ENCODE measurements around the gene ATF2. TPM values are rescaled to one million over a fixed set of nuclear protein-coding genes. Genes with fewer than 3 reads are reported as not detected.

ATF2 gene
- total and polyA plus RNA-seq, 2 of the 8 experiments (the other 6 are each of a cell fraction or from before 2014, with no cell fraction given): 31.2 to 46.5 TPM

DNA sequence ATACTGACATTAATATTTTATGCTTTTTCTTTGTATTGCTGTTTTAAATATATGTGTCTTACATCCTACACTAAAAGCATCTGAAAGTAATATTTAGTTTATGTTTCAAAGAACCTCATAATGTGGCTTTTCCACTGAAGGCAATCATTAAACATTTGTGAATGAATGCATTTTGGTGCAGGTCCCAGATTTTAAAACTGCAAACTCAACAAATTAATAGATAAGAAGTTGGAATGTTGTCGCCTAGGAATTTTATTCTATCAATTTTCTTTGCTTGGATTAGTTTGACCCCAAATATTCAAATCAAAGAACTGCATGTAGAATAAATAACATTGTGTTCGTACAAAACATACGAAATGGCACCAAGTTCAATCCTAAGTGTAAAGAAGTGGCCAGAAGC, 44.7 kb downstream of the ATF2 start:
- Histone ChIP-seq H4K91ac (replicated peaks; ENCODE audit: insufficient read length, low read length) (no peak overlapping the region), H2AFZ (ENCODE audit: low read length) (no peak overlapping the region), H3K4me2 (ENCODE audit: insufficient read depth in 1 of 2, low read depth in 2 of 2, low read length in 2 of 2) (no peak overlapping the region), H3K36me3 (ENCODE audit: control insufficient read depth in 2 of 4, insufficient read depth in 4 of 4, low read length in 3 of 4) (peaks cover 0 to 15% (median 0%) of the 10 kb centered on the region in 4 experiments; a peak in 3 of 8 replicates), H2AK5ac (ENCODE audit: low read depth, low read length) (no peak overlapping the region), H3K27me3 (replicated peaks in 1 of 4; ENCODE audit: control insufficient read depth in 3 of 4, extremely low read depth in 1 of 4, insufficient read depth in 3 of 4, low read length in 3 of 4) (no peaks in the 10 kb centered on the region), H3K79me2 (ENCODE audit: control insufficient read depth in 1 of 2, insufficient read depth in 2 of 2, low read length in 2 of 2) (peaks cover 0 to 11% of the 10 kb centered on the region in 2 experiments; a peak in 1 of 4 replicates), H3K18ac (ENCODE audit: extremely low read depth, low read length) (no peak overlapping the region), H2BK12ac (ENCODE audit: low read depth, low read length) (no peak overlapping the region), H4K5ac (ENCODE audit: insufficient read length, low read depth, low read length) (no peak overlapping the region), H3K4me3 (ENCODE audit: extremely low read depth in 1 of 4, insufficient read depth in 2 of 4, low read depth in 3 of 4, low read length in 4 of 4) (no peak overlapping the region), H3K4ac (replicated peaks; ENCODE audit: insufficient read length, low read depth, low read length) (no peak overlapping the region), H3K14ac (ENCODE audit: insufficient read length) (no peak overlapping the region), H3K23ac (ENCODE audit: insufficient read length) (no peak overlapping the region), H3K23me2 (ENCODE audit: low read depth, low read length) (no peaks in the 10 kb centered on the region), H3K79me1 (ENCODE audit: low read depth, low read length) (no peaks in the 10 kb centered on the region), H2BK120ac (replicated peaks; ENCODE audit: low read depth, low read length) (no peak overlapping the region), H2BK15ac (ENCODE audit: low read length) (no peak overlapping the region), H3K9ac (replicated peaks in 1 of 4; ENCODE audit: extremely low read depth in 1 of 4, low read depth in 3 of 4, low read length in 3 of 4) (no peak overlapping the region), H3K4me1 (replicated peaks in 1 of 4; ENCODE audit: control insufficient read depth in 3 of 4, insufficient read depth in 4 of 4, low read length in 3 of 4) (no peaks in the 10 kb centered on the region), H4K8ac (ENCODE audit: extremely low read depth, insufficient read depth, low read length) (no peak overlapping the region), H4K20me1 (replicated peaks in 1 of 2; ENCODE audit: control insufficient read depth in 1 of 2, insufficient read depth in 2 of 2, low read length in 2 of 2) (peaks cover 0 to 2% of the 10 kb centered on the region in 2 experiments), H3K9me3 (ENCODE audit: insufficient read depth in 2 of 2, low read depth in 1 of 2, low read length in 1 of 2) (no peaks in the 10 kb centered on the region), H3K27ac (ENCODE audit: low read depth, low read length) (no peak overlapping the region), H3K56ac (replicated peaks; ENCODE audit: insufficient read length, low read depth, low read length) (no peak overlapping the region), H2BK5ac (ENCODE audit: low read depth, low read length) (no peak overlapping the region), H2BK20ac (ENCODE audit: low read length) (no peak overlapping the region)
- TF ChIP-seq ASH2L (IDR thresholded peaks at IDR 0.05; ENCODE audit: low read length) (no peak), EP300 (IDR thresholded peaks at IDR 0.05; ENCODE audit: borderline replicate concordance in 1 of 2, low read depth in 2 of 2, low read length in 2 of 2) (no peak), CBX5 (IDR thresholded peaks at IDR 0.05; ENCODE audit: low read depth, low read length) (no peak), BCL11A (IDR thresholded peaks at IDR 0.05; ENCODE audit: low read depth in 2 of 2, low read length in 2 of 2) (no peak), SIRT6 (IDR thresholded peaks at IDR 0.05; ENCODE audit: low read length) (no peak), CBX8 (IDR thresholded peaks at IDR 0.05; ENCODE audit: borderline replicate concordance, low read depth, low read length) (no peak), SIN3A (conservative IDR thresholded peaks at IDR 0.05 in 1 of 2, IDR thresholded peaks at IDR 0.05 in 1 of 2; ENCODE audit: low read depth in 1 of 2, low read length in 2 of 2) (no peak), SAP30 (IDR thresholded peaks at IDR 0.05; ENCODE audit: insufficient read depth, insufficient replicate concordance, low read length) (no peak)
- TF ChIP-seq, protein P1, sequence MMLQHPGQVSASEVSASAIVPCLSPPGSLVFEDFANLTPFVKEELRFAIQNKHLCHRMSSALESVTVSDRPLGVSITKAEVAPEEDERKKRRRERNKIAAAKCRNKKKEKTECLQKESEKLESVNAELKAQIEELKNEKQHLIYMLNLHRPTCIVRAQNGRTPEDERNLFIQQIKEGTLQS (IDR thresholded peaks at IDR 0.05; ENCODE audit: insufficient read depth, low read depth, low read length): no peak
- no peak for DNase-seq (ENCODE audit: low read depth in 1 of 2, low spot score in 2 of 2)
- CTCF ChIA-PET (ENCODE audit: partially characterized antibody): no interaction called here
- POLR2A ChIA-PET (ENCODE audit: partially characterized antibody): no interaction called here
- WGBS, 2 experiments (ENCODE audit: extremely low coverage in 1 of 2, insufficient coverage in 1 of 2, insufficient read length in 1 of 2, insufficient replicate concordance in 2 of 2, low coverage in 1 of 2, low lambda C conversion rate in 2 of 2, missing lambda C conversion rate in 1 of 2): 95% methylated on average over 3 of the region's 3 CpGs; no CpG with 5 or more reads in 1 of the 2 experiments
- FAIRE-seq: no peak
